GM23338 (cell line): Measurements from ENCODE around the gene CST3. TPM values are rescaled to one million over a fixed set of nuclear protein-coding genes. Genes with fewer than 3 reads are reported as not detected.

ENCODE experiments used
- ATAC-seq: fragments of 200-7000 bp; cut with Tn5 transposase; 3 replicates; pipeline ENCODE4 v1.9.1; 2020
- DNase-seq: peaks from one replicate; pipeline ENCODE4 v3.0.0-alpha.2; 2015; ENCODE audit warnings: low spot score
- H2AFZ ChIP-seq: fragments of 200-600 bp; sonication (generic); 2 replicates; pipeline ENCODE4 v1.8.0; 2016; ENCODE audit warnings: antibody characterized with exemption, mild to moderate bottlenecking, moderate library complexity
- H3F3A ChIP-seq: fragments of 200-600 bp; sonication (generic); replicated peaks from 2 replicates; pipeline ENCODE4 v1.8.0; 2017; ENCODE audit warnings: antibody characterized with exemption, mixed run types, low read depth
- H3K27ac ChIP-seq: fragments of 200-600 bp; sonication (generic); 2 replicates; pipeline ENCODE4 v1.6.1; 2016; ENCODE audit warnings: low read depth
- H3K27me3 ChIP-seq: fragments of 200-600 bp; sonication (generic); 2 replicates; pipeline ENCODE4 v1.8.0; 2016; ENCODE audit warnings: mild to moderate bottlenecking, mixed run types, moderate library complexity; ENCODE audit not compliant: insufficient read depth
- H3K36me3 ChIP-seq: fragments of 200-600 bp; sonication (generic); 2 replicates; pipeline ENCODE4 v1.8.0; 2016; ENCODE audit warnings: mild to moderate bottlenecking; ENCODE audit not compliant: insufficient read depth
- H3K4me1 ChIP-seq: fragments of 200-600 bp; sonication (generic); 2 replicates; pipeline ENCODE4 v1.8.0; 2016; ENCODE audit warnings: mild to moderate bottlenecking, moderate library complexity; ENCODE audit not compliant: insufficient read depth
- H3K4me2 ChIP-seq: fragments of 200-600 bp; sonication (generic); 2 replicates; pipeline ENCODE4 v1.7.1; 2017; ENCODE audit warnings: mixed run types
- H3K4me3 ChIP-seq: fragments of 200-600 bp; sonication (generic); 2 replicates; pipeline ENCODE4 v1.6.1; 2016; ENCODE audit warnings: mixed run types
- H3K79me2 ChIP-seq: fragments of 200-600 bp; sonication (generic); replicated peaks from 2 replicates; pipeline ENCODE4 v1.8.0; 2017; ENCODE audit warnings: mild to moderate bottlenecking; ENCODE audit not compliant: insufficient read depth
- H3K9me2 ChIP-seq: fragments of 200-600 bp; sonication (generic); 2 replicates; pipeline ENCODE4 v1.8.0; 2017; ENCODE audit not compliant: insufficient read depth
- H4K20me1 ChIP-seq: fragments of 200-600 bp; sonication (generic); replicated peaks from 2 replicates; pipeline ENCODE4 v1.8.0; 2017; ENCODE audit warnings: mild to moderate bottlenecking; ENCODE audit not compliant: insufficient read depth
- H3K27ac Mint-ChIP-seq: 2 replicates; pipeline ENCODE4 v1.8.0; 2020; ENCODE audit warnings: inconsistent platforms, mild to moderate bottlenecking, moderate library complexity, mixed read lengths
- H3K27me3 Mint-ChIP-seq: 3 replicates; pipeline ENCODE4 v1.8.0; 2022; ENCODE audit warnings: low read depth, mild to moderate bottlenecking, moderate library complexity, mixed read lengths, inconsistent platforms; ENCODE audit not compliant: insufficient read depth, poor library complexity
- H3K36me3 Mint-ChIP-seq: 3 replicates; pipeline ENCODE4 v1.8.0; 2021; ENCODE audit warnings: low read depth, mild to moderate bottlenecking, inconsistent platforms, moderate library complexity, mixed read lengths
- H3K4me1 Mint-ChIP-seq: 3 replicates; pipeline ENCODE4 v1.8.0; 2020; ENCODE audit warnings: mild to moderate bottlenecking, inconsistent platforms, mixed read lengths
- H3K4me3 Mint-ChIP-seq: 3 replicates; pipeline ENCODE4 v1.8.0; 2021; ENCODE audit warnings: moderate library complexity, mild to moderate bottlenecking, inconsistent platforms, mixed read lengths
- H3K9me3 Mint-ChIP-seq: 3 replicates; pipeline ENCODE4 v1.8.0; 2020; ENCODE audit warnings: moderate library complexity, mild to moderate bottlenecking, inconsistent platforms, mixed read lengths
- CREB1 ChIP-seq: fragments of 250-450 bp; sonication (Bioruptor Pico); IDR thresholded peaks from 2 replicates; pipeline ENCODE4 v1.5.0; 2020; ENCODE audit warnings: low read depth, mild to moderate bottlenecking, moderate library complexity
- EZH2 ChIP-seq: fragments of 200-600 bp; sonication (generic); IDR thresholded peaks from one replicate; pipeline ENCODE4 v1.8.0; 2017; ENCODE audit warnings: antibody characterized with exemption, mild to moderate bottlenecking, low read depth; ENCODE audit not compliant: unreplicated experiment
- EZH2phosphoT487 ChIP-seq: fragments of 200-600 bp; sonication (generic); IDR thresholded peaks from one replicate; pipeline ENCODE4 v1.8.1; 2018; ENCODE audit warnings: antibody characterized with exemption; ENCODE audit not compliant: unreplicated experiment
- JUNB ChIP-seq: IDR thresholded peaks from one replicate; pipeline ENCODE4 v1.6.1; 2016; ENCODE audit warnings: antibody characterized with exemption; ENCODE audit not compliant: unreplicated experiment
- NANOG ChIP-seq: IDR thresholded peaks from 2 replicates; pipeline ENCODE4 v1.6.1; 2016; ENCODE audit warnings: antibody characterized with exemption, borderline replicate concordance
- POLR2AphosphoS5 ChIP-seq: IDR thresholded peaks from 2 replicates; pipeline ENCODE4 v1.6.1; 2016; ENCODE audit warnings: antibody characterized with exemption, low read depth
- ZNF114 ChIP-seq: fragments of 250-450 bp; sonication (Bioruptor Pico); IDR thresholded peaks from 2 replicates; pipeline ENCODE4 v1.5.0; 2020; ENCODE audit warnings: mild to moderate bottlenecking, moderate library complexity
- polyA plus RNA-seq: library from polyadenylated mRNA; unstranded; fragments of >200 nt; fragmentation: Nextera tagmentation; extraction: Ambion mirVana; gene quantifications from 2 replicates; pipeline ENCODE4 v1.2.1, GENCODE V29; 2016
- total RNA-seq: library from RNA; depleted of rRNA; stranded (reverse); fragments of >200 nt; shearing (Covaris generic); gene quantifications from 2 replicates; pipeline ENCODE4 v1.2.3, GENCODE V29; 2014
- TF ChIP-seq, protein P1 (sequence below): IDR thresholded peaks from 2 replicates; pipeline ENCODE4 v1.6.1; 2016; ENCODE audit warnings: antibody characterized with exemption
- TF ChIP-seq, protein P2 (sequence below): fragments of 250-450 bp; sonication (Bioruptor Pico); IDR thresholded peaks from 2 replicates; pipeline ENCODE4 v1.5.0; 2020; ENCODE audit warnings: mild to moderate bottlenecking, moderate library complexity
- TF ChIP-seq, protein P3 (sequence below): IDR thresholded peaks from one replicate; pipeline ENCODE4 v1.6.1; 2018; ENCODE audit warnings: antibody characterized with exemption; ENCODE audit not compliant: unreplicated experiment

CST3 gene
- total and polyA plus RNA-seq, 2 experiments from 2014 or later = 51.8 to 71.5 TPM

DNA sequence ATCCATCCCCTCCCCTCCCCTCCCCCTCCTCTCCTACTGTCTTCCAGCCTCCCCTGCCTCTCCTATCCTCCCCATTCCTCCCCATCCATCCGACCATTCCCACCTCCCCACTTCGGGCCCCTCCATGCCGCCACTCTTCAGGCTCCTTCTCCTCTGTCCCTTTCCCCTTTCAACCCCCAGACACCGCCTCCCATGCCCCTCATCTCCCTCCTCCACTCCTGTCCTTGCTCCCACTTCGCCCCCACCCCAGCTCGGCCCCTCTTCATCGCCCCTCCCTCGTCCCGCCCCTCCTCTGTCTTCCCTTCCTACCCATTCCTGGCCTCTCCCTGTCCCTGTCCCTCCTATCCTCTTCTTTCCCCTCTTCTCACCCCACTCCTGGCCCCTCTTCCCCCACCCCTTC, 554 bp upstream of the CST3 start:
- peaks cover 3% of the 10 kb centered on the region; the same call in 1 of the 2 replicates for H3K9me2 ChIP-seq
- H3K36me3 Mint-ChIP-seq = no peaks in the 10 kb centered on the region; the same call in 2 of the 3 replicates
- H3K4me3 Mint-ChIP-seq = no peak overlapping the region
- ATAC-seq (no peak), DNase-seq (no peak)
- H3K27ac Mint-ChIP-seq = no peak overlapping the region
- H3F3A ChIP-seq = no peaks in the 10 kb centered on the region
- H3K27ac ChIP-seq = no peak overlapping the region
- H3K36me3 ChIP-seq = no peaks in the 10 kb centered on the region
- H3K79me2 ChIP-seq = no peaks in the 10 kb centered on the region
- H3K4me3 ChIP-seq = no peak overlapping the region
- peaks cover 22% of the 10 kb centered on the region for H3K4me1 Mint-ChIP-seq
- no peak overlapping the region for H3K4me2 ChIP-seq
- no peaks in the 10 kb centered on the region for H4K20me1 ChIP-seq
- H3K27me3 Mint-ChIP-seq = peaks cover 26% of the 10 kb centered on the region
- peaks cover 5% of the 10 kb centered on the region; the same call in 1 of the 3 replicates for H3K9me3 Mint-ChIP-seq
- H2AFZ ChIP-seq = no peak overlapping the region
- TF ChIP-seq NANOG (no peak), ZNF114 (CRISPR knock-in tag) (no peak), JUNB (no peak), EZH2 (no peak), EZH2phosphoT487 (no peak), POLR2AphosphoS5 (no peak), CREB1 (CRISPR knock-in tag) (no peak)
- TF ChIP-seq, protein P1, sequence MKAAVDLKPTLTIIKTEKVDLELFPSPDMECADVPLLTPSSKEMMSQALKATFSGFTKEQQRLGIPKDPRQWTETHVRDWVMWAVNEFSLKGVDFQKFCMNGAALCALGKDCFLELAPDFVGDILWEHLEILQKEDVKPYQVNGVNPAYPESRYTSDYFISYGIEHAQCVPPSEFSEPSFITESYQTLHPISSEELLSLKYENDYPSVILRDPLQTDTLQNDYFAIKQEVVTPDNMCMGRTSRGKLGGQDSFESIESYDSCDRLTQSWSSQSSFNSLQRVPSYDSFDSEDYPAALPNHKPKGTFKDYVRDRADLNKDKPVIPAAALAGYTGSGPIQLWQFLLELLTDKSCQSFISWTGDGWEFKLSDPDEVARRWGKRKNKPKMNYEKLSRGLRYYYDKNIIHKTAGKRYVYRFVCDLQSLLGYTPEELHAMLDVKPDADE = no peak
- TF ChIP-seq, protein P2, sequence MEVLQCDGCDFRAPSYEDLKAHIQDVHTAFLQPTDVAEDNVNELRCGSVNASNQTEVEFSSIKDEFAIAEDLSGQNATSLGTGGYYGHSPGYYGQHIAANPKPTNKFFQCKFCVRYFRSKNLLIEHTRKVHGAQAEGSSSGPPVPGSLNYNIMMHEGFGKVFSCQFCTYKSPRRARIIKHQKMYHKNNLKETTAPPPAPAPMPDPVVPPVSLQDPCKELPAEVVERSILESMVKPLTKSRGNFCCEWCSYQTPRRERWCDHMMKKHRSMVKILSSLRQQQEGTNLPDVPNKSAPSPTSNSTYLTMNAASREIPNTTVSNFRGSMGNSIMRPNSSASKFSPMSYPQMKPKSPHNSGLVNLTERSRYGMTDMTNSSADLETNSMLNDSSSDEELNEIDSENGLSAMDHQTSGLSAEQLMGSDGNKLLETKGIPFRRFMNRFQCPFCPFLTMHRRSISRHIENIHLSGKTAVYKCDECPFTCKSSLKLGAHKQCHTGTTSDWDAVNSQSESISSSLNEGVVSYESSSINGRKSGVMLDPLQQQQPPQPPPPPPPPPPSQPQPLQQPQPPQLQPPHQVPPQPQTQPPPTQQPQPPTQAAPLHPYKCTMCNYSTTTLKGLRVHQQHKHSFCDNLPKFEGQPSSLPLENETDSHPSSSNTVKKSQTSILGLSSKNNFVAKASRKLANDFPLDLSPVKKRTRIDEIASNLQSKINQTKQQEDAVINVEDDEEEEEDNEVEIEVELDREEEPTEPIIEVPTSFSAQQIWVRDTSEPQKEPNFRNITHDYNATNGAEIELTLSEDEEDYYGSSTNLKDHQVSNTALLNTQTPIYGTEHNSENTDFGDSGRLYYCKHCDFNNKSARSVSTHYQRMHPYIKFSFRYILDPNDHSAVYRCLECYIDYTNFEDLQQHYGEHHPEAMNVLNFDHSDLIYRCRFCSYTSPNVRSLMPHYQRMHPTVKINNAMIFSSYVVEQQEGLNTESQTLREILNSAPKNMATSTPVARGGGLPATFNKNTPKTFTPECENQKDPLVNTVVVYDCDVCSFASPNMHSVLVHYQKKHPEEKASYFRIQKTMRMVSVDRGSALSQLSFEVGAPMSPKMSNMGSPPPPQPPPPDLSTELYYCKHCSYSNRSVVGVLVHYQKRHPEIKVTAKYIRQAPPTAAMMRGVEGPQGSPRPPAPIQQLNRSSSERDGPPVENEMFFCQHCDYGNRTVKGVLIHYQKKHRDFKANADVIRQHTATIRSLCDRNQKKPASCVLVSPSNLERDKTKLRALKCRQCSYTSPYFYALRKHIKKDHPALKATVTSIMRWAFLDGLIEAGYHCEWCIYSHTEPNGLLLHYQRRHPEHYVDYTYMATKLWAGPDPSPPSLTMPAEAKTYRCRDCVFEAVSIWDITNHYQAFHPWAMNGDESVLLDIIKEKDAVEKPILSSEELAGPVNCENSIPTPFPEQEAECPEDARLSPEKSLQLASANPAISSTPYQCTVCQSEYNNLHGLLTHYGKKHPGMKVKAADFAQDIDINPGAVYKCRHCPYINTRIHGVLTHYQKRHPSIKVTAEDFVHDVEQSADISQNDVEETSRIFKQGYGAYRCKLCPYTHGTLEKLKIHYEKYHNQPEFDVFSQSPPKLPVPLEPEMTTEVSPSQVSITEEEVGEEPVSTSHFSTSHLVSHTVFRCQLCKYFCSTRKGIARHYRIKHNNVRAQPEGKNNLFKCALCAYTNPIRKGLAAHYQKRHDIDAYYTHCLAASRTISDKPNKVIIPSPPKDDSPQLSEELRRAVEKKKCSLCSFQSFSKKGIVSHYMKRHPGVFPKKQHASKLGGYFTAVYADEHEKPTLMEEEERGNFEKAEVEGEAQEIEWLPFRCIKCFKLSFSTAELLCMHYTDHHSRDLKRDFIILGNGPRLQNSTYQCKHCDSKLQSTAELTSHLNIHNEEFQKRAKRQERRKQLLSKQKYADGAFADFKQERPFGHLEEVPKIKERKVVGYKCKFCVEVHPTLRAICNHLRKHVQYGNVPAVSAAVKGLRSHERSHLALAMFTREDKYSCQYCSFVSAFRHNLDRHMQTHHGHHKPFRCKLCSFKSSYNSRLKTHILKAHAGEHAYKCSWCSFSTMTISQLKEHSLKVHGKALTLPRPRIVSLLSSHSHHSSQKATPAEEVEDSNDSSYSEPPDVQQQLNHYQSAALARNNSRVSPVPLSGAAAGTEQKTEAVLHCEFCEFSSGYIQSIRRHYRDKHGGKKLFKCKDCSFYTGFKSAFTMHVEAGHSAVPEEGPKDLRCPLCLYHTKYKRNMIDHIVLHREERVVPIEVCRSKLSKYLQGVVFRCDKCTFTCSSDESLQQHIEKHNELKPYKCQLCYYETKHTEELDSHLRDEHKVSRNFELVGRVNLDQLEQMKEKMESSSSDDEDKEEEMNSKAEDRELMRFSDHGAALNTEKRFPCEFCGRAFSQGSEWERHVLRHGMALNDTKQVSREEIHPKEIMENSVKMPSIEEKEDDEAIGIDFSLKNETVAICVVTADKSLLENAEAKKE (CRISPR knock-in tag) = no peak
- TF ChIP-seq, protein P3, sequence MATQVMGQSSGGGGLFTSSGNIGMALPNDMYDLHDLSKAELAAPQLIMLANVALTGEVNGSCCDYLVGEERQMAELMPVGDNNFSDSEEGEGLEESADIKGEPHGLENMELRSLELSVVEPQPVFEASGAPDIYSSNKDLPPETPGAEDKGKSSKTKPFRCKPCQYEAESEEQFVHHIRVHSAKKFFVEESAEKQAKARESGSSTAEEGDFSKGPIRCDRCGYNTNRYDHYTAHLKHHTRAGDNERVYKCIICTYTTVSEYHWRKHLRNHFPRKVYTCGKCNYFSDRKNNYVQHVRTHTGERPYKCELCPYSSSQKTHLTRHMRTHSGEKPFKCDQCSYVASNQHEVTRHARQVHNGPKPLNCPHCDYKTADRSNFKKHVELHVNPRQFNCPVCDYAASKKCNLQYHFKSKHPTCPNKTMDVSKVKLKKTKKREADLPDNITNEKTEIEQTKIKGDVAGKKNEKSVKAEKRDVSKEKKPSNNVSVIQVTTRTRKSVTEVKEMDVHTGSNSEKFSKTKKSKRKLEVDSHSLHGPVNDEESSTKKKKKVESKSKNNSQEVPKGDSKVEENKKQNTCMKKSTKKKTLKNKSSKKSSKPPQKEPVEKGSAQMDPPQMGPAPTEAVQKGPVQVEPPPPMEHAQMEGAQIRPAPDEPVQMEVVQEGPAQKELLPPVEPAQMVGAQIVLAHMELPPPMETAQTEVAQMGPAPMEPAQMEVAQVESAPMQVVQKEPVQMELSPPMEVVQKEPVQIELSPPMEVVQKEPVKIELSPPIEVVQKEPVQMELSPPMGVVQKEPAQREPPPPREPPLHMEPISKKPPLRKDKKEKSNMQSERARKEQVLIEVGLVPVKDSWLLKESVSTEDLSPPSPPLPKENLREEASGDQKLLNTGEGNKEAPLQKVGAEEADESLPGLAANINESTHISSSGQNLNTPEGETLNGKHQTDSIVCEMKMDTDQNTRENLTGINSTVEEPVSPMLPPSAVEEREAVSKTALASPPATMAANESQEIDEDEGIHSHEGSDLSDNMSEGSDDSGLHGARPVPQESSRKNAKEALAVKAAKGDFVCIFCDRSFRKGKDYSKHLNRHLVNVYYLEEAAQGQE = no peak
- H3K27me3 ChIP-seq = peaks cover 12% of the 10 kb centered on the region
- H3K4me1 ChIP-seq = peaks cover 6% of the 10 kb centered on the region; the same call in 1 of the 2 replicates
